BLaER1 (cell line): ENCODE data around the gene SRGAP2B.
"Not testable (repeated sequence)": the region's sequence is repeated elsewhere in the genome, so short reads cannot be mapped to it uniquely, and the experiment has no call there.

ENCODE experiments used
- H3K27ac ChIP-seq: shearing (Covaris generic); formaldehyde crosslinking; 2 replicates; pipeline ENCODE4 v1.8.1; 2022
- H3K27me3 ChIP-seq: shearing (Covaris generic); formaldehyde crosslinking; 2 replicates; pipeline ENCODE4 v1.8.1; 2022
- H3K36me3 ChIP-seq: shearing (Covaris generic); formaldehyde crosslinking; 2 replicates; pipeline ENCODE4 v1.8.1; 2022
- H3K4me1 ChIP-seq: shearing (Covaris generic); formaldehyde crosslinking; 2 replicates; pipeline ENCODE4 v1.8.1; 2022
- H3K4me2 ChIP-seq: shearing (Covaris generic); formaldehyde crosslinking; 2 replicates; pipeline ENCODE4 v1.8.1; 2022
- H3K4me3 ChIP-seq: shearing (Covaris generic); formaldehyde crosslinking; 2 replicates; pipeline ENCODE4 v1.8.1; 2022
- H3K9ac ChIP-seq: shearing (Covaris generic); formaldehyde crosslinking; 2 replicates; pipeline ENCODE4 v1.8.1; 2022
- H3K9me3 ChIP-seq: shearing (Covaris generic); formaldehyde crosslinking; 2 replicates; pipeline ENCODE4 v1.8.1; 2022
- H4K20me1 ChIP-seq: shearing (Covaris generic); formaldehyde crosslinking; 2 replicates; pipeline ENCODE4 v1.8.1; 2022

The SRGAP2B gene

DNA sequence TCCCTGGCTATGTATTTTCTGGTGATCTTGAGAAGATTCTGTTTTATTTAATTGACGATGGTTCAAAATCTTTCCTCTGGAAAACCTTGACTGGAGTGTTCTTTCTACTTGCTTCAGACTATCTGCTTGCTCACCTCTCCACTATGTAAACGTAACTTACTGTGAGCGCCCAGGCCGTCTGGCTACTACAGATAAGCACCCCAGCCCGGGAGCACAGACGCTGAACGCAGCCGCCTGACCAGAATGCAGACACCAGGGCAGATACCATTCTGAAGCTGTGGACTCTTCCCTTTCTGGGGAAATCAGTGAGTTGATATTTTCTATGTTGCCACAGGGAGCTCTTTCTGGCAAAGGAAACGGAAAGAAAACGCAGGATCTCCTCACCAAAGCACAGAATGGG is 28.6 kb downstream of the SRGAP2B start:
- H3K9ac ChIP-seq, H3K9me3 ChIP-seq, H3K27me3 ChIP-seq: not testable (repeated sequence)

DNA sequence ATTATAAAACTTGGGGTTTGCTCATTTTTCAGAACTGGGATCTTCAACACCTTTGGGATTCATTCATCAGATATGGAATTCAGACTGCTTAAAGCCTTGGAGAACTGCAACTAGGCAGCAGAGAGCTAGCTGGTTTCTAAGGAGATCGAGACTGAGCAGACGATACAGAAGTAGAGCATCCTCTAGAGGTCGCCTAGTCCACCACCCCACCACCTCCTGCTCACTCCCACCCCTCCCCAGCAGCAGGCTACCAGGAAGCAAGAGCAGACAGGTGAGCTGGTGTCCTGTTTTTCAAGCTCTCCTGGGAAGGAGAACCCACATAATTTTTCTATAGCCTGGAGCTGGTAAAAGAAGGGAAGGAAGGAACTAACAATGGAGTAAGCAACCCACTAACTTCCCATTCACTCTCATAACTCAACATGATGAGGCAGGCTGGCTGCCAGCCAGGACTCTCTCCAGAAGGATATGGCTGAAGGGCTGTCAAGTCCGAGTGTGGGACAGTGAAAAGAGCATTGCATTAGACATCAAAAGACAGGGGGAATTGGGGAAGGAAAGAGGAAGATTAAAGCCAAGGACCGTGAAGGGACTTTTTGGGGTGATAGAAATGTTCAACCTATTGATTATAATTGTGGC is 29.8 kb downstream of the SRGAP2B start:
- not testable (repeated sequence) for H4K20me1 ChIP-seq, H3K27me3 ChIP-seq, H3K4me2 ChIP-seq, H3K9me3 ChIP-seq, H3K4me1 ChIP-seq, H3K27ac ChIP-seq, H3K9ac ChIP-seq, H3K4me3 ChIP-seq, H3K36me3 ChIP-seq

More for the DNA sequence above, 28.6 kb downstream of the SRGAP2B start:
- H3K4me1 ChIP-seq, H3K27ac ChIP-seq, H3K4me2 ChIP-seq, H3K36me3 ChIP-seq, H4K20me1 ChIP-seq, H3K4me3 ChIP-seq: not testable (repeated sequence)

DNA sequence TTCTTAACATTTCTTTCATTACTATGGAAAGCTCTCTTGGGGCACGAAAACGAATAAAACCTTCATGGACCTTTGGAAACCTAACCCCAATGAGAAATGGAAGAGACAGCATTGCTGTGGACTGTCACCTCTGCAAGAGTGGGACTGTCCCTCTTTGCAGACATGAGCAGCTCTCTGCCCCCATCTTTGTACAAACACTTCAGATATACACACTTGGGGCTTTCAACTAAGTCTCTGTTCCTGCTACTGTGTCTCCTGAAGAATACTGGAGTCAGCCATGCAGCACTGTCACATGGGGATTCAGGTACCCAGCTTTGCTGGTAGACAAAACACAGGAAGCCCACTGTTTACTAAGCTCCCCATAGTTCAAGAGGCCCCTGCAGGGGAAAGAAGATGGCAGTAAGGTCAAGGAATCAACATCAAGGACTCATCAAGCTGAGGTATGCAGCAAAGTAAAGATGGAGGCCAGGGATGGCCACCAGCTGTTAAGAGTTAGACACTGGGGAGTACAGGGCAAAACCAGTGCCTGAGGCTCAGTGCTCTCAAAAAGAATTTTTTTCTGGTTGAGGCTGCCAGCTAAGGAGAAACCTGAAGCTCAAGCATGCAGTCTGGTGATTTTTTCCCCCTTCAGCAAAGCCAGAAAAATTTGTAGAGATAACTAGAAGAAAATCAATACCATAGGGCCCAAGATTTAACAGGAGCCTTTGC is 31.0 kb downstream of the SRGAP2B start:
- not testable (repeated sequence) for H3K9me3 ChIP-seq, H3K4me2 ChIP-seq, H3K27ac ChIP-seq, H3K4me1 ChIP-seq, H4K20me1 ChIP-seq, H3K9ac ChIP-seq, H3K4me3 ChIP-seq, H3K36me3 ChIP-seq, H3K27me3 ChIP-seq

DNA sequence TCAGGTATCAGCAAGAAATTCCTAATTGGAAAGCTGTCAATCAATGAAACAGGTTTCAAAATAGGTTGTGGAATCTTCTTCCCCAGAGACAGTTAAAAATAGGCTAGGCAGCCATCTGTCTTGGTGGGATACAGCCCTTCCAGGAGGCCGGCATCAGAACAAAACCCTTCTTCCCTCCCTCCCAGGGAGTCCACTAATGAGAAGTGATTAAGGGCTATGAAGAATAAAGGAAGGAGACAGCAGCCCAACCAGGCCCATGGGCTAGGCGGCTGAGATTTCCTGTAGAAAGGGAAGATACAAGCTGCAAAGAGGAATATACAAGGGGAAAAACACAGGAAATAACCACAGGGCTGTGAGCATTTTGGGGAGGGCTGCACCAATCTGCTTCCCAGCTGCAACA is 31.8 kb downstream of the SRGAP2B start:
- H3K9me3 ChIP-seq, H3K4me2 ChIP-seq, H3K9ac ChIP-seq, H3K4me3 ChIP-seq, H3K27me3 ChIP-seq, H3K36me3 ChIP-seq, H3K4me1 ChIP-seq, H3K27ac ChIP-seq, H4K20me1 ChIP-seq: not testable (repeated sequence)

DNA sequence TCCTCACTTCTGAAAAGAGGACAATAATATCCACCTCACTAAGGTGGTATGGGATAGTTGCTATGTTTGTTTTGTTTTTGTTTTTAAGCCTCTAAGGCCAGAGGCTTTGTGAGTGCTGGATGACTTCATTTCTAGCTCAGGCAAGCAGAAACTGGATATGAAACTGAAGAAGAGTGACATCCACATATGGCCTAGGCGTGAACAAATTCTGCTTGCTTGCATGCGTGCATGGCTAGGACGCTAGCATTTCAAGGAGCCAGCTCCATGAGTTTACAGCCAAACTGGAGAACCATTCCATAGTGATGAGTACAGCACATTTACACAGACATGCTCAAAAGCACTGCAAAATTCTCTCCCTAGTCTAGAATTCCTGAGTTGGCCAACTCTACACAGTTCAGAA is 36.9 kb downstream of the SRGAP2B start:
- H3K4me1 ChIP-seq, H3K4me3 ChIP-seq, H3K27me3 ChIP-seq: not testable (repeated sequence)

DNA sequence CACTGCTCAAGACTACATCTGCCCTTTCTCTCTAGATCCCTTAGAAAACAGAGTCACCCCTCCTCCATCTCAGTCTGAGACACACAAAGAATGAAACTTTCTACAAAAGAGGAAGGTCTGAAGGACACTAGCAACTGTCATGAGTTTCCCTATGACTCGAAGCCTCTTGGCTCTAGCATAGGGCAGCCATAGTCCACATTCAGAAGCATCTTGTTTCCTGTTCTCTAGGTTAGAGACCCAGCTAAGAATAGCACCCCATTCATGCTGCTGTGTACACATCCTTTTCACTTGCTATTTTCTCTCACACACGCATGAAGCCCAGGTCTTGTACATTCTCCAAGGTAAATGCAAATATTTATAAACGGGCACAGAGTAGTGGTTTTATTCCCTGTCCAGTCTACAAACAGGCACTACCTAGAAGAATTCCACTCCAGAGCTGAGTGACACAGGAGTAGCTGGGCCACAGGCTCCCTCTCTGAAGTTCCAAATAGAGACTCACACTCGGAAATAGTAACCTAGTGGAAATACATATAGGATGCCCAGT is 39.8 kb downstream of the SRGAP2B start:
- not testable (repeated sequence) for H3K4me3 ChIP-seq, H3K4me2 ChIP-seq, H3K9ac ChIP-seq, H3K27ac ChIP-seq, H3K4me1 ChIP-seq, H3K9me3 ChIP-seq, H4K20me1 ChIP-seq, H3K27me3 ChIP-seq, H3K36me3 ChIP-seq

More for the DNA sequence above, 36.9 kb downstream of the SRGAP2B start:
- H3K4me2 ChIP-seq, H3K9ac ChIP-seq, H3K36me3 ChIP-seq, H4K20me1 ChIP-seq, H3K9me3 ChIP-seq, H3K27ac ChIP-seq: not testable (repeated sequence)

DNA sequence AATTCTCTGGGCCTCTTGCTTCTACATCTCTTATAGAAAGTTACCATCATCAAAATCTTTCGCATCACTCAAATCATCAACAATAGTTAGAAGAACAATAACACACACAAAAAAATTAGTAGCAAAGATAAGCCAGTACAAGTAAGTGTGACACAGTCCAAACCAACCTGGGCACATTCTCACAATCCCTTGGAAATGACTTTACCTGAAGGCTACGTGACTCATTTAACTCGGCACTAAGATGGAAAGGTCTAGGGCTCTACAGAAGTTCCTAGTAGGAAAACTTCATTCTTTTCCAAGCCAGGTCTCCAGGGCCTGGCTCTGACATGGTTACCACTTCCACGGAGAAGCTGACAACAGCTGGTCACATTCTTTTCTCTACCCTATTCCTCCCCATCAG is 41.7 kb downstream of the SRGAP2B start:
- not testable (repeated sequence) for H3K9me3 ChIP-seq, H3K4me3 ChIP-seq, H3K27me3 ChIP-seq, H3K9ac ChIP-seq, H3K4me1 ChIP-seq, H3K4me2 ChIP-seq, H3K36me3 ChIP-seq, H4K20me1 ChIP-seq, H3K27ac ChIP-seq

DNA sequence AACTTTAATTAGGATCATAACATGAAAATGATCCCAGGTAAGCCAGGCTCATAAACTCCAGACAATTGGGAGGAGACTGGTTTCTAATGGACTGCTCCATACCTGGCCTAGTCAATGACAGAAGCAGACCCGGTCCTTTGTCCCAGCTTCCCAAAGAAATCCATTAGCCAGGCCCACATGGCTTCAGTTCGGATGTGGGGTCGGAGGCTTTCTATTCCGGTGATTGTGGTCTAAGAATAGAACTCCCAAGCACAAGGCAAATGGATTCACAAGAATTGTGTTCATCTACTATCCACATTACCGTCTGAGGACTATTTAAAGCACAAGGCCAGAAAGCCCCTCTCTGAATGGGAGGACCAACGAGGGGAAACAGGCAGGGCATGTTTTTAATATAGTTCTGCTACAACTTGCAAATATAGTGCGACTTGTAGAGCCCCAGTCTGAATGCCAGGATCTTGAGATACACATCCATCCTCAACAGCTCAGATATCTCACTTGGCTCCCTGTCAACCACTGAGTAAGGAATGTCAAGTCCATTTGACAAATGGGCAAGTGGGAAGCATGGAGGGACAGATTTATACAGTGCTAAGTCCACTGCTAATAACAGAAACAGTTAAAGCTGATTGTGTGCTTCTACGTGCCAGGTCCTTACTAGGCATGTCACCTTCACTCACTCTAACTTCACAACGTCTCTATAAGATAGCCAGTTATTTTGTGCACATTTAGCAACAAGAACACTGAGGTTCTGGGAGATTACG is 42.9 kb downstream of the SRGAP2B start:
- not testable (repeated sequence) for H4K20me1 ChIP-seq, H3K9ac ChIP-seq, H3K4me3 ChIP-seq, H3K27ac ChIP-seq, H3K9me3 ChIP-seq, H3K4me2 ChIP-seq, H3K36me3 ChIP-seq, H3K27me3 ChIP-seq, H3K4me1 ChIP-seq

DNA sequence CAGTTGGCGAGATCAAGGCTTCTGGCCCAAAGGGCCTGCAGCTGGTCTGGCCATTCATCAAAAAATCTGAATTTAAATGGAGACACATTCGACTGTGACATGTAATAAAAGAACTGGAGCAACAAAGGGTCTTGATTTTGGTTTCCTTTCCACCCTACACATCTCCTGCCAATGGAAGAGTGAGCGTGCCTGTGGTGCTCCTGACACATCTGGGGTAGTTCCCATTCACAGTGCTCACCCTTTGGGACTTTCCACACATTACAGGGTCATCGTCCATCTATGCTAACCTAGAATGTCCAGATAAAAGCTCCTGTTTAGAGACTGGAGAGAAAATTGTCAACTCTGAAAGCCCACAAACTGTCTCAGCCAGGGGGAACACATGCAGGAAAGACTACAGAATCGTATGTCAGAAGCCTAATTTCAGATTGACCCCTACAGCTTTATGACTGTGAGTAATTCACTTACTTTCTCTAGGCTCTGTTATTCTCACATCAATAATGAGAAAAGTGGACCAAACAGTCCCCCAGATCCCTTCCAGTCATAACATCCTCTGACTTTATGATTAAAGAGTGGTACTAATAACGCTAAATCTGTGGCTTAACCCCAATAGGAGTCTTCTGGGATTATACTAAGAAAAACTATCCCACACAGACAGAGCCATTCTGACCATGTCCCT is 46.8 kb downstream of the SRGAP2B start:
- not testable (repeated sequence) for H3K27me3 ChIP-seq, H3K27ac ChIP-seq, H3K4me1 ChIP-seq, H3K36me3 ChIP-seq, H3K4me3 ChIP-seq, H3K9ac ChIP-seq, H3K4me2 ChIP-seq, H3K9me3 ChIP-seq, H4K20me1 ChIP-seq

DNA sequence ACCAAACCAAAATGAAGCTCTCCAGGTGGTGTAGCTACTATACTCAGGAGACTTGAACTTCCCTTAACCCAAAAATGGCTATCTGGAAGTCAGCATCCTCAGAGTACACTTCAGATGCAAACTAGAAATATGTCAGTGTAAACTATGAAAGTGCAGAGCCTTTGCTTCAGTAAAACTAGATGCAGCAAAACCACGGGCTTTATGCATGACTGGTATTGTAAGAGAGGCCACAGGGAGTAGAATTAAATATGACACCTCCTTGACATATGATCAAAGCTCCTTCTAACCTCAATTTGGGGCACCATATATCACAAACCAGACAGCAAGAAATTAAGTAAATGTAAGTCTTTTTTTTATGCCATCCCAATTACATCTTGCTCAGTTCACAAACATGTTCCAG is 47.6 kb downstream of the SRGAP2B start:
- not testable (repeated sequence) for H3K9ac ChIP-seq, H3K4me2 ChIP-seq, H3K27me3 ChIP-seq, H3K9me3 ChIP-seq, H3K27ac ChIP-seq, H3K4me1 ChIP-seq, H4K20me1 ChIP-seq, H3K36me3 ChIP-seq, H3K4me3 ChIP-seq

DNA sequence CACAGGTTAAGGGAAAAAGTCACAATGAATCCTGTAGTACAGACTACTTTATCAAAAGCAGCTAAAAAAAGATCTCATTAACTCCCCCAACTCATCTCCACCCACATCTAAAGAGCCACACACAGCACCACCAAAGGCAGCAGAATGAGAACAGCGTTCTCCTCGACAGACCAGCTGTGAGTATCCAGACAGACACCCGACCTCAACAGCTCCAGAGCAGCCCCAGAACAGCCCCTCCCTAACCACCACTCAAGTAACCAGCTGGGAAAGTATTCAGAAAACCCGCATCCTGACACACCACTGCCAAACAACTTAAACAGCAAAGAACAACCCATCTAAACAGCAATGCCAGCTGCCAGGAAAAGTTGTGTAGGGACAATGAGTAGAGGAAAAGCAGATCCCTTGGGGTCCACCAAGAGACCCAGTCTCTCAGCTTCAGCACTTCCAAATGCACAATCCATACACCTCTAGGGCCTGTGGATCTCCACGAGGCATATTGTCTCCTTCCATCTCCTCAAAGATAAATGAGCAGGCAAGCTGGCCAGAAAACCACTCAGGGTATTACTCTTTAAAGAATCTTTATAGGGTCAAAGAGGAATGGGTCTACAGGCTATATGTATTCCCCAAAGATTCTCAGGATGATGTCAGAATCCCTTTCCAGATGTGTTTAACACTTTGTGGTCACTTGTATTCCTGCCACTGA is 49.4 kb downstream of the SRGAP2B start:
- not testable (repeated sequence) for H3K27me3 ChIP-seq, H3K36me3 ChIP-seq, H3K4me2 ChIP-seq, H3K4me1 ChIP-seq, H3K9ac ChIP-seq, H3K9me3 ChIP-seq, H4K20me1 ChIP-seq, H3K27ac ChIP-seq, H3K4me3 ChIP-seq

DNA sequence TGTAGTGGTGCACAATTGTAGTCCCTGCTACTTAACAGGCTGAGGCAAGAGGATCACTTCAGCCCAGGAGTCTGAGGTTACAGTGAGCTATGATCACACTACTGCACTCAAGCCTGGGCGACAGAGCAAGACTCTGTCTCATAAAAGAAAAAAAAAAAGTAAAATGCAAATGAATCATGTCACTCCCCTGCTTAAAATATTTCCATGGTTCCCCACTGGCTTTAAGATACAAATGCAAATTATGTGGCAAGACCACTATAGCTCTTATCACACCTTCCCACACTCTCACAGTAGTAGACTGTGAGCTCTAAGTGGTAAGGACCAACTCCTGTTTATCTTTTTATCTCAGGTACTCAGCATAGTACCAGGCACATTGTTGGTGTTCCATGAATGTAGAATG is 53.6 kb downstream of the SRGAP2B start:
- H3K4me3 ChIP-seq, H3K27me3 ChIP-seq, H3K9me3 ChIP-seq, H3K4me2 ChIP-seq, H3K9ac ChIP-seq, H3K36me3 ChIP-seq, H3K4me1 ChIP-seq, H3K27ac ChIP-seq, H4K20me1 ChIP-seq: not testable (repeated sequence)

DNA sequence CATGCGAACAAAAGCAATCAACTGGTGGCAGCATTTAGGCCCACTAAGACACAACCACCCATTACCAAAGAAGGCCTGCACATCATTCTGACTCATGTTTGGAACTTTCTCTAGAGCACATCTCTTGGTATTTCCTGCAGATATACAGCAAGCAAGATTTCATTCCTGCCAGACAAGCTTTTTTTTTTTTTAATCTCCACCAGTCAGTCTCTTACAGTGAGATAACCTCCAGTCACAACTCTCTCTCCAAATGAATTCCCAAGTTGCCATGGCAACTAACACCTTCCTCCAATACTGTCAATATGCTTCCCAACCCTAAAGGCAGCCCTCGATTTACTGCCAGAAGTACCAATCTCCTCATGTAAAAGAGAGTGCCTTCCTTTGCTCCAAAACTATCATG is 59.1 kb downstream of the SRGAP2B start:
- H3K27ac ChIP-seq, H3K27me3 ChIP-seq, H3K9ac ChIP-seq, H3K9me3 ChIP-seq, H3K4me3 ChIP-seq, H3K36me3 ChIP-seq, H3K4me2 ChIP-seq, H3K4me1 ChIP-seq, H4K20me1 ChIP-seq: not testable (repeated sequence)

DNA sequence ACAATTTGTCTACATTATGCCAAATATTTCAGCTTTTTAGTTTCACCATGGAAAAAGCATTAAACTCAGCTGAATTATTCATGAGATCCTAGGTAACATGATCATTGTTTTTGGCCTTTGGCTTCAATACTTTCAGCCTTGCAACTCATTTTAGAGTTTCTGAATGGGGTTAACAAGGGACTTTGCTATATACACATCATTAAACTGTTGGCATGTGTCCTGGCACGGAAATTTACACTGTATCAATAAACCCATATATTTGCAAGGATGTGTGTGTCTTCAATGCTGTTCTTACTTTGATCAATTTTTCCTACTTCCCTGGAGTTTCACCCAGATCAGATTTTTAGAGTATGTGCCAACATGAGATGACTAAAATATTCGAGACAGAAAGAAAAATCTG is 61.6 kb downstream of the SRGAP2B start:
- not testable (repeated sequence) for H3K4me3 ChIP-seq, H3K4me1 ChIP-seq, H4K20me1 ChIP-seq, H3K9me3 ChIP-seq, H3K9ac ChIP-seq, H3K27me3 ChIP-seq, H3K36me3 ChIP-seq, H3K4me2 ChIP-seq, H3K27ac ChIP-seq
